Measurements from ENCODE around the gene SLC4A8. TPM values are rescaled to one million over a fixed set of nuclear protein-coding genes. Genes with fewer than 3 reads are reported as not detected.

The SLC4A8 gene
- total and polyA plus RNA-seq, 9 of the 15 experiments (the other 6 are each of a cell fraction or from before 2014, with no cell fraction given): 0.04 to 1.5 (median 0.12) TPM; not detected in 2

- TF ChIP-seq PRDM10 (IDR thresholded peaks at IDR 0.05; ENCODE audit: partially characterized antibody): no peak
- no peak for TF ChIP-seq NCOA4 (IDR thresholded peaks at IDR 0.05; ENCODE audit: partially characterized antibody)
Observed at GRCh38 chr12:51496895-51497294, 72.3 kb downstream of the SLC4A8 start (continued).

DNA sequence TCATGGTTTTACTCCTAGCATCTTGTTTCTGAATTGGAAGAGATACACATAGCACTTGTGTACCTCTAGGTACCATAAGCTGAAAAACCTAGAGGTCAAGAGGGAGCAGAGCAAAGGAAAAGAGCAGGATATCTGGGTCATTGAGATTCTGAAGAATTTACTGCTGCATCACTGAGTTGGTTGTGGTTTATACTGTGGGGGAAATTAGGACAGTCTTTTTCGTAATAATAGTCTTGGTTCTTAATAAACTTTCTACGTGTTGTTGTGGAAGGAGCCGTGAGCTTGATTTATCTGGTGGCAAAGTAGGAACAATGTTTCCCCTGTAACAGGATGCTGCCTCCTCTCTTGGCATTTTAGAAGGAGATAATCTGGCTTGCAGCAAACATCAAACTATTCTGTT lies 80.2 kb downstream of the SLC4A8 start:
- Histone ChIP-seq H3K36me3 (ENCODE audit: control insufficient read depth, insufficient read depth, low read length) (no peaks in the 10 kb centered on the region), H3K9ac (ENCODE audit: insufficient read depth in 1 of 2, low read depth in 2 of 2, low read length in 2 of 2) (no peak overlapping the region), H4K20me1 (replicated peaks; ENCODE audit: control insufficient read depth, insufficient read depth, low read length) (0 out of 2 replicates have a peak, but pooled peaks cover 4% of the 10 kb centered on the region), H2AFZ (ENCODE audit: low read depth, low read length) (no peak overlapping the region), H3K27me3 (ENCODE audit: control insufficient read depth in 2 of 2, insufficient read depth in 2 of 2, low read length in 2 of 2) (peaks cover 13 to 24% of the 10 kb centered on the region in 2 experiments; a peak in 3 of 5 replicates), H3K9me3 (replicated peaks; ENCODE audit: control insufficient read depth, insufficient read depth, low read depth, low read length) (no peaks in the 10 kb centered on the region), H3K79me2 (ENCODE audit: control insufficient read depth, insufficient read depth, low read length) (no peaks in the 10 kb centered on the region), H3K4me3 (no peak overlapping the region), H3K4me1 (replicated peaks in 1 of 2; ENCODE audit: control insufficient read depth in 2 of 2, insufficient read depth in 2 of 2, low read length in 2 of 2) (no peaks in the 10 kb centered on the region), H3K4me2 (ENCODE audit: insufficient read depth, low read length) (no peak overlapping the region), H3K27ac (ENCODE audit: extremely low read depth, low read depth, low read length) (no peak overlapping the region), H3K9me1 (ENCODE audit: control insufficient read depth, insufficient read depth, low read length) (no peaks in the 10 kb centered on the region)
- TF ChIP-seq SRSF7 (optimal IDR thresholded peaks at IDR 0.05; ENCODE audit: low read depth, low read length) (no peak), CHD4 (IDR thresholded peaks at IDR 0.05; ENCODE audit: insufficient read depth, insufficient replicate concordance, low read depth, low read length, poor library complexity, severe bottlenecking) (no peak), LCOR (CRISPR knock-in tag; IDR thresholded peaks at IDR 0.05) (no peak), TAF15 (IDR thresholded peaks at IDR 0.05; ENCODE audit: low read depth, low read length) (no peak), MECOM (CRISPR knock-in tag; IDR thresholded peaks at IDR 0.05) (no peak), HDAC2 (IDR thresholded peaks at IDR 0.05) (no peak), ZNF586 (CRISPR knock-in tag; conservative IDR thresholded peaks at IDR 0.05) (no peak)
- TF ChIP-seq, protein P1, sequence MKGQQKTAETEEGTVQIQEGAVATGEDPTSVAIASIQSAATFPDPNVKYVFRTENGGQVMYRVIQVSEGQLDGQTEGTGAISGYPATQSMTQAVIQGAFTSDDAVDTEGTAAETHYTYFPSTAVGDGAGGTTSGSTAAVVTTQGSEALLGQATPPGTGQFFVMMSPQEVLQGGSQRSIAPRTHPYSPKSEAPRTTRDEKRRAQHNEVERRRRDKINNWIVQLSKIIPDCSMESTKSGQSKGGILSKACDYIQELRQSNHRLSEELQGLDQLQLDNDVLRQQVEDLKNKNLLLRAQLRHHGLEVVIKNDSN (CRISPR knock-in tag; IDR thresholded peaks at IDR 0.05): no peak
- ChIA-PET CTCF (ENCODE audit: low intra/inter-chr PET ratio) (no interaction called here), POLR2A (interaction anchor here (0.6 to 1.5 kb wide), 3 partner anchors 13 to 60 kb away, joined by 3 read pairs; no protein-coding TSS in a partner anchor)
- in situ Hi-C loops (cut with MboI): no loop called here
- intact Hi-C loops (cut with micrococcal nuclease): no loop called here
- FAIRE-seq (no peak), DNase-seq (ENCODE audit: extremely low read depth in 1 of 4, low spot score in 3 of 4) (no peak), ATAC-seq (no peak)
- WGBS (ENCODE audit: insufficient coverage, low coverage, missing lambda C conversion rate): 0% methylated on average over 3 of the region's 3 CpGs
- BruUV-seq (replicated peaks): no TSS peak

Data from K562 (cell line).